Stimulated activated CD8-positive, alpha-beta memory T cell treated with anti-CD3 and anti-CD28 coated beads, Interleukin-7, amount 100 ng/mL, for 4 hours (primary cell): ENCODE data around the gene FLYWCH2.

ENCODE experiments used
- DNase-seq, 2 donors: peaks; one replicate each; pipeline ENCODE4 v3.0.0-alpha.2; 2020; ENCODE audit warnings: low read depth in 2 of 2

The FLYWCH2 gene

GRCh38 chr16:2882650-2883457 is at the start of gene FLYWCH2:
FLYWCH2 (plus strand) TSS chr16:2883215; CDS start chr16:2896450, 13,235 bp downstream.
- peak; percentile 98 for DNase-seq

- no peak for DNase-seq
Measured at GRCh38 chr16:2833776-2834175, 49.2 kb upstream of the FLYWCH2 start.

GRCh38 chr16:2834968-2835367 is 48.0 kb upstream of the FLYWCH2 start:
- DNase-seq = no peak

GRCh38 chr16:2835638-2836493 is 47.1 kb upstream of the FLYWCH2 start:
- no peak for DNase-seq

- DNase-seq = no peak
Measured at GRCh38 chr16:2836646-2837508, 46.1 kb upstream of the FLYWCH2 start.

- DNase-seq = peak in 1 of 2 donors; percentile 39
Measured at GRCh38 chr16:2838928-2839327, 44.1 kb upstream of the FLYWCH2 start.

GRCh38 chr16:2839650-2840450 is 43.2 kb upstream of the FLYWCH2 start:
- no peak for DNase-seq

- DNase-seq = no peak
Measured at GRCh38 chr16:2840914-2841313, 42.1 kb upstream of the FLYWCH2 start.

- no peak for DNase-seq
Measured at GRCh38 chr16:2841606-2842339, 41.2 kb upstream of the FLYWCH2 start.

GRCh38 chr16:2842340-2843000 is 40.5 kb upstream of the FLYWCH2 start:
- peak; percentile 43 to 57 for DNase-seq

- no peak for DNase-seq
Measured at GRCh38 chr16:2843526-2843925, 39.5 kb upstream of the FLYWCH2 start.

- DNase-seq = no peak
Measured at GRCh38 chr16:2845116-2845515, 37.9 kb upstream of the FLYWCH2 start.

- DNase-seq = no peak
Measured at GRCh38 chr16:2846511-2847310, 36.3 kb upstream of the FLYWCH2 start.

GRCh38 chr16:2848933-2849725 is 33.9 kb upstream of the FLYWCH2 start:
- DNase-seq = no peak

GRCh38 chr16:2852003-2852730 is 30.8 kb upstream of the FLYWCH2 start:
- no peak for DNase-seq

- no peak for DNase-seq
Measured at GRCh38 chr16:2852731-2853507, 30.1 kb upstream of the FLYWCH2 start.
